ENCODE data around the gene PPP1R12C. TPM values are rescaled to one million over a fixed set of nuclear protein-coding genes. Genes with fewer than 3 reads are reported as not detected.

PPP1R12C gene
- total RNA-seq, 1 donor from 2014 or later = 21.8 TPM

GRCh38 chr19:55080968-55081769 lies 36.3 kb downstream of the PPP1R12C start:
- H3K27ac Mint-ChIP-seq = no peak overlapping the region
- peaks cover 7% of the 10 kb centered on the region for H3K9me3 Mint-ChIP-seq
- Histone ChIP-seq H3K9ac (no peak overlapping the region), H3K4me3 (peak overlapping the region; percentile 50), H4K20me1 (ENCODE audit: low read depth) (peaks cover 39% of the 10 kb centered on the region), H3K4me1 (peaks cover 6% of the 10 kb centered on the region), H3F3A (ENCODE audit: low read depth) (peaks cover 38% of the 10 kb centered on the region), H3K27me3 (peaks cover 93% of the 10 kb centered on the region), H3K4me2 (peak overlapping the region; percentile 75), H2AFZ (replicated peaks) (peak overlapping the region; percentile 30), H3K9me3 (ENCODE audit: low read depth) (no peaks in the 10 kb centered on the region), H3K27ac (no peak overlapping the region), H3K79me2 (ENCODE audit: low read depth) (no peaks in the 10 kb centered on the region), H3K36me3 (no peaks in the 10 kb centered on the region)
- peaks cover 64% of the 10 kb centered on the region for H3K27me3 Mint-ChIP-seq (ENCODE audit: insufficient read depth, low read depth)
- peak overlapping the region; percentile 84 for H3K4me3 Mint-ChIP-seq
- no peak for TF ChIP-seq EZH2 (IDR thresholded peaks at IDR 0.05)
- TF ChIP-seq EZH2phosphoT487 (IDR thresholded peaks at IDR 0.05) = peak; percentile 11
- no peak for TF ChIP-seq CTCF (IDR thresholded peaks at IDR 0.05)
- DNase-seq (ENCODE audit: low spot score) = peak; percentile 85
- peaks cover 37% of the 10 kb centered on the region for H3K4me1 Mint-ChIP-seq
- H3K36me3 Mint-ChIP-seq = no peaks in the 10 kb centered on the region

- Mint-ChIP-seq H3K4me1 (peaks cover 29% of the 10 kb centered on the region), H3K9me3 (peaks cover 8% of the 10 kb centered on the region), H3K27me3 (ENCODE audit: insufficient read depth, low read depth) (peaks cover 59% of the 10 kb centered on the region), H3K4me3 (peak overlapping the region; percentile 84), H3K27ac (no peak overlapping the region), H3K36me3 (no peaks in the 10 kb centered on the region)
- H3F3A ChIP-seq (ENCODE audit: low read depth) = peaks cover 33% of the 10 kb centered on the region
- peak overlapping the region; percentile 75 for H3K4me2 ChIP-seq
- DNase-seq (ENCODE audit: low spot score) = peak; percentile 83
- H4K20me1 ChIP-seq (ENCODE audit: low read depth) = peaks cover 31% of the 10 kb centered on the region
- no peaks in the 10 kb centered on the region for H3K79me2 ChIP-seq (ENCODE audit: low read depth)
- H3K4me3 ChIP-seq = peak overlapping the region; percentile 50
- H3K9me3 ChIP-seq (ENCODE audit: low read depth) = no peaks in the 10 kb centered on the region
- no peak for TF ChIP-seq CTCF (IDR thresholded peaks at IDR 0.05)
- no peak for TF ChIP-seq EZH2 (IDR thresholded peaks at IDR 0.05)
- no peak for TF ChIP-seq EZH2phosphoT487 (IDR thresholded peaks at IDR 0.05)
- H3K27ac ChIP-seq = no peak overlapping the region
- peak overlapping the region; percentile 3 for H2AFZ ChIP-seq (replicated peaks)
- peaks cover 93% of the 10 kb centered on the region for H3K27me3 ChIP-seq
- H3K36me3 ChIP-seq = no peaks in the 10 kb centered on the region
- no peak overlapping the region for H3K9ac ChIP-seq
- no peaks in the 10 kb centered on the region for H3K4me1 ChIP-seq
Observed at GRCh38 chr19:55080121-55080967, 37.1 kb downstream of the PPP1R12C start.

GRCh38 chr19:55079400-55080038 lies 37.9 kb downstream of the PPP1R12C start:
- peak overlapping the region; percentile 75 for H3K4me2 ChIP-seq
- Mint-ChIP-seq H3K4me3 (peak overlapping the region; percentile 84), H3K27ac (no peak overlapping the region), H3K27me3 (ENCODE audit: insufficient read depth, low read depth) (peaks cover 59% of the 10 kb centered on the region), H3K9me3 (peaks cover 13% of the 10 kb centered on the region), H3K4me1 (peaks cover 26% of the 10 kb centered on the region), H3K36me3 (no peaks in the 10 kb centered on the region)
- peaks cover 33% of the 10 kb centered on the region for H3F3A ChIP-seq (ENCODE audit: low read depth)
- H2AFZ ChIP-seq (replicated peaks) = no peak overlapping the region
- no peaks in the 10 kb centered on the region for H3K9me3 ChIP-seq (ENCODE audit: low read depth)
- H3K4me3 ChIP-seq = peak overlapping the region; percentile 50
- TF ChIP-seq EZH2 (IDR thresholded peaks at IDR 0.05) = no peak
- no peak for TF ChIP-seq CTCF (IDR thresholded peaks at IDR 0.05)
- no peak for TF ChIP-seq EZH2phosphoT487 (IDR thresholded peaks at IDR 0.05)
- no peaks in the 10 kb centered on the region for H3K79me2 ChIP-seq (ENCODE audit: low read depth)
- H3K9ac ChIP-seq = no peak overlapping the region
- H3K27me3 ChIP-seq = peaks cover 93% of the 10 kb centered on the region
- DNase-seq (ENCODE audit: low spot score) = no peak
- H4K20me1 ChIP-seq (ENCODE audit: low read depth) = peaks cover 22% of the 10 kb centered on the region
- no peaks in the 10 kb centered on the region for H3K36me3 ChIP-seq
- H3K4me1 ChIP-seq = no peaks in the 10 kb centered on the region
- H3K27ac ChIP-seq = no peak overlapping the region

Measured in neural progenitor cell (in vitro differentiated cells).